Left renal cortex interstitium (tissue), 4 donors: ENCODE measurements around the gene ANHX. TPM values are rescaled to one million over a fixed set of nuclear protein-coding genes. Genes with fewer than 3 reads are reported as not detected.
"Not testable (repeated sequence)": the region's sequence is repeated elsewhere in the genome, so short reads cannot be mapped to it uniquely, and the experiment has no call there.

ENCODE experiments used
- DNase-seq, 4 donors: peaks; one replicate each; pipeline ENCODE4 v3.0.0-alpha.2; 2013; ENCODE audit warnings: low read depth in 4 of 4, low spot score in 2 of 4, missing footprints in 1 of 4
- polyA plus RNA-seq, 4 donors: library from polyadenylated mRNA; unstranded; fragments of 120-200 nt; gene quantifications; one replicate each; pipeline ENCODE4 v1.2.1, GENCODE V29; 2013; ENCODE audit not compliant: insufficient read length in 4 of 4

Gene ANHX
- polyA plus RNA-seq = not detected

DNA sequence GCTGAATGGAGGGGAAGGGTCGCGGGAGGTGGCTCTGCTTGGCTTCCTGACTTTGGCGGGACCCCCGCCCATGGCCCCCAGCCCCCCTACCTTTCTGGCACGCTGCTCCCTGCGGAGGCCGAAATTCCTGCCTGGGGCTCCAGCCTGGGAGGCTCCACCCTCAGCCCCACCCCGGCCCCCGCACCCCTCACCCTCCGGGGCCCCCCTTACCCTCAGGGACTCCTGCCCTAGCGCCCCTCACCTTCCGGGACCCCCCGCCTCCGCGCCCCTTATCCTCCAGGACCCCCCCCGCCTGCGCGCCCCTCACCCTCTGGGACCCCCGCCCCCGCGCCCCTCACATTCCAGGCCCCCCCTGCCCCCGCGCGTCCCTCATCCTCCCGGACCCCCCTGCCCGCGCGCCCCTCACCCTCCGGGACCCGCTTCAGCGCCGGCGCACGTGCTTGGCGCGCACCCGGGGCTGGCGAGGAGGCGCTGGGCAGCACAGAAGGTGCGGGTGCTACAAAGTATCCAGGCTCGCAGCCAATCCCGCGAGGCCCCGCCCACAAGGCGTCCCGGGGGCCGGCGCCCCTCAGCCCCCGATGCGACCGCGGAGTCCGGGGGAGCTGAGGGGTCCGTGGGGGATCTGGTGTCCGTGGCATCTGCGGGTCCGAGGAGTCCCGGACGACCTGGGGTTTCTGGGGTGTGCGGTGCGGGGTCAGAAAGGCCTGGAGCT lies at the start of gene ANHX:
ANHX (minus strand) TSS at position 477 of the 712 bp plus-strand sequence. CDS start 1,521 bp downstream, outside the sequence.
- DNase-seq = no peak

DNA sequence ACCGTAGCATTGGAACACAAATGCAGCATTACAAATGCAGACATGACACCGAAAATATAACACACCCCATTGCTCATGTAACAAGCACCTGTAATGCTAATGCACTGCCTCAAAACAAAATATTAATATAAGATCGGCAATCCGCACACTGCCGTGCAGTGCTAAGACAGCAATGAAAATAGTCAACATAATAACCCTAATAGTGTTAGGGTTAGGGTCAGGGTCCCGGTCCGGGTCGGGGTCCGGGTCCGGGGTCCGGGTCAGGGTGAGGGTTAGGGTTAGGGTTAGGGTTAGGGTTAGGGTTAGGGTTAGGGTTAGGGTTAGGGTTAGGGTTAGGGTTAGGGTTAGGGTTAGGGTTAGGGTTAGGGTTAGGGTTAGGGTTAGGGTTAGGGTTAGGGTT lies 29.0 kb upstream of the ANHX start:
- DNase-seq = not testable (repeated sequence)

DNA sequence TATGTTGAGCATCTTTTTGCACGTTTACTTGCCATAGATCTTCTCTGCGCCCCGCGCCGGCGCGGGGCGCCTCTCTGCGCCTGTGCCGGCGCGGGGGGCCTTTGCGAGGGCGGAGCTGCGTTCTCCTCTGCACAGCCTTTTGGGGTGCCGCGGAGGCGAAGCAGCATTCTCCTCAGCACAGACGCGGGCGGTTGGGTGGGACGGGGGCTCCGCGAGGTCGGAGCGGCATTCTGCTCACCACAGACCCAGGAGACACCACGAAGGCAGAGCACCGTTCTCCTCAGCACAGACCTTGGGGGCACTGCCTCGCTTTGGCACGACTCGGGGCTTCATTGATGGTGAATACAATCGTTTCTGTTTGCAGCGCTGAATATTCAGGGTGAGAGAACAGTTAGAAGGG lies 28.5 kb upstream of the ANHX start:
- DNase-seq = no peak

DNA sequence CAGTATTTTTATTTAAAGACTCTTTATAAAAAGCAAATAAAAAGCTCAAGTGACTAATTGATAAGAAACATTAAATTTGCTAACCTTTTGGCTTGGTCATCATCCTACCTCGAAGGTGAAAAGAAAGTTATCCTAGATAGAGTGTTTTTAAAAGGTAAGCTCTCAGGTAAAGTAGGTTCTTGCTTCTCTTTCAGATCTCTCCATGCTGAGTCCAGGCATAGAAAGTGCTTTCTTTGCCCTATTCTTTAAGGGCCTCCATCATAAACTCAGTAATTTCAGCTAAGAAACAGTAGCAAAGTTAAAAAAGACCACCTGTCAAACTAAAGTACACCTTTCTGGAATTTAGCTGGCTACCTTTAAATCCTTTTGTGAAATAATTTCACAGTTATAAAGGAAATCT lies 20.6 kb upstream of the ANHX start:
- DNase-seq = no peak

DNA sequence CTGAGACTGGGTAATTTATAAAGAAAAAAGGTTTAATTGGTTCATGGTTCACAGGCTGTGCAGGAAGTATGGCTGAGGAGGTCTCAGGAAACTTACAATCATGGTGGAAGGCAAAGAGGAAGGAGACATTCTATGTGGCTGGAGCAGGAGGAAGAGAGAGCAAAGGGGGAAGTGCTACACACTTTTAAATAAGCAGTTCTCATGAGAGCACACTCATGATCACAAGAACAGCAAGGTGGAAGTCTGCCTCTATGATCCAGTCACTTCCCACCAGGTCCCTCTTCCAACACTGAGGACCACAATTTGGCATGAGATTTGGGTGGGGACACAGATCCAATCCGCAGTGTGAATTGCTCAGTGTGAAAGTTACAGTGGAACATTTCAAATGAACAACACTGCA lies 20.2 kb upstream of the ANHX start:
- not testable (repeated sequence) for DNase-seq

DNA sequence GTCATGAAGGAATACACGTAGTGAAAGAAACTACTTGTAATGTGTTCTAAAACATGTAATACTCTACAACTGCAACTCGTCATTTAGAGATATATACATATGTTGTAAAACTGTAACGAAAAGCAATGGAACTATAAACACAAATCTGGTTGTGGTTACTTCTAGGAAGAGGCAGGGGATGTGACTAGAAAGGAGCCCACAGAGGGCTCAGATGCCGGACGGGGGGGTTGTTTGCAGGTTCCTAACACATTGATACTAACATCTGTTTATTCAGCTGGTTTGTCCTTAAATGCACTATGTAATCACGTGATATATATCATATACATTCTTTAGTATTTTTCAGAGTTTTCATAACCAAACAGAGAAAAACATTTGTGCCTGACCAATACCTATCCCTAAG lies 16.1 kb upstream of the ANHX start:
- no peak for DNase-seq

DNA sequence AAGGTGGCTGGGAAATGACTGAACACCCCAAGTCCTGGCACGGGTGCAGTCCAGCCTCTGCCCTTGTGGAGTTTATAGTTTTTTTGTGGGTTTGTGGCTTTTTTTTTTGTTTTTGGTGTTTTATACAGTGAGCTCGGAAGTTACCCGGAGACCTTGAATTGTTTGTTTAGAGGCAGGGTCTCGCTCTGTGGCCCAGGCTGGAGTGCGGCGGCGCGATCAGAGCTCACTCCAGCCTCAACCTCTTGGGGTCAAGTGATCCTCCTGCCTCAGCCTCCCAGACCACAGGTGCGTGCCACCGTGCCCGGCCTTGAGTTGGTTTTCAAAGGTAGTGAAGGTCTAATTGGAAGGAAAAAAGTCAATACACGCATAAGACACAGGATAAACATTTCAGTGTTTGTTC lies 879 bp upstream of the ANHX start:
- no peak for DNase-seq

DNA sequence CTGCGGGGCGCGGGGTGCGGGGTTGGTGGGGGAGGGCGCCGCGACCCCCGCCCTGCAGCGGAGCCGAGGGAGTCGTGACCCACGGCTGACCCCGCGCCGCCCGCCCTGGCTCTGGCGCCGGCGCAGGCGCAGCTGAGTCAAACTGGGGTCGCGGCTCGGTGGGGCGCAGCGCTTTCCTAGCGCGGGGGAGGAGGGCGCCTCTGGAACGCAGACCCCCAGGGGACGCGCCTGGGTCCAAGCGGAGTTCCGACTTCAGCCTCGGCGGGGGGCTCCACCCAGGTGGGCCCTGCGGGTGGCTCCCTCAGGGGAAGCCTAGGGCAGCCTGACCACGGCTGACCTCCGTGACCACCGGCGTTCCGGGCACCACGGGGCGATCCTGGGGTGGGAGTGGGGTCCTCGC lies 467 bp upstream of the ANHX start:
- no peak for DNase-seq

DNA sequence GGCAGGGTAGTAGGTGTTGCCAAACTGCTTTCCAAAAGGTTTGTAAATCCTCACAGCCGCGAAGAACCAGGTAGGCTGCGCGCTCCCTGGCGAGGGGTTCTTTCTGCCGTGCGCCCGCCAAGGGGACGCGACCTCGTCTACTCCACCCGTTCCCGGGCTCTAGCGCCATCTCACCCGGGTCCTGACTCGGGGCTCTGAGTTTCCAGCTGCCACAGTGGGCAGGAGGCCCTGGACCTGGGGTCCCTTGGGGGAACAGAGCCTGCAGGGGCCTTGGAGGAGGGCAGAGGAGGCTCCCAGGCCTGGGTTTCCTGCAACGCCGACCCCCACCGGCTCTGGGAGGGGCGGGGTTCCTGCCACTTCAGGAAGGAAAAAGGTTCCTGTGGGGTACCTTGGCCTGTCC lies 706 bp downstream of the ANHX start:
- no peak for DNase-seq

DNA sequence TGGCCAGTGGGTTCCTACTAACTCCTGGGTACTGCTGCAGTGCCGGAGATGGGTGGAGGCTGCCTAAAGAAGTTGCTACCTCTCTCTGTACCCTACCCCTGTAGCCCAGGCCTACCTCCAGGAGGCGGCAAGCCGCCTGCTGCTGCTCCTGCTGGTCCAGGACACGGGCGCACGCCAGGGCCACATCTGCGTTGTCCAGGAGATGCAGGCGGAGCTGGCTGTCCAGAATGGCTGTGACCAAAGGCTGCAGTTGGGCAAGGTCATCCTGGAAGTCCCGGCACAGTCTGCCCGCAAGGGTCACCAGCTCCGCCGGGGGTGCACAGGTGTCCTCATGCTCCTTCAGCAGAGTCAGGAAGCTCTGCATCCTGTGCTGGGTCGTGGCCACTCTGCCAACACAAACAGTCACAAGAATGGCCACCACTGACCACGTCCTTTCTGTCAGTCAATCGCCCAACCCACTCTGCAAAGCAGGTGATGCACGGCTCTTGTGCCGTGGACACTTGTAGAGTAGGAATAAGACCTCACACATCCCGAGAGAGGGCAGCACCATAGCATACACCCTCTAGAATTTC lies 1.6 kb downstream of the ANHX start:
- DNase-seq = no peak

DNA sequence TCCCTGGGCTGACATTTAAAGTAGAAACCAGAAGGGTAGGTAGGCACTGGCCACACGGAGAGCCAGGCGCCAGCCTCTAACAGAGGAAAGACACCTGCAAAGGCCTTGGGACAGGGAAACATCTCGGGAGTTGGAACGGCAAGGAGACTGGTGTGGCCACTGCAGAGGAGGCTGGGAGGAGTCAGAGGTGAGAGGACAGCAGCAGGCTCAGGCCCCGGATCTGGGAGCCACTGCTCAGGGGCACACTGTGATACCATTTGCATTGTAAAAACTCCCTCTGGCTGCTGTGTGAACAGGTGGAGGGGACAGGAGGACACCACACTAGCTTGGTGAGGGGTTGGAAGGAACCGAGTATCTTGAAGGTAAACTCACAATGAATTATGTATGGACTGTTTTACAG lies 2.7 kb downstream of the ANHX start:
- DNase-seq = no peak

DNA sequence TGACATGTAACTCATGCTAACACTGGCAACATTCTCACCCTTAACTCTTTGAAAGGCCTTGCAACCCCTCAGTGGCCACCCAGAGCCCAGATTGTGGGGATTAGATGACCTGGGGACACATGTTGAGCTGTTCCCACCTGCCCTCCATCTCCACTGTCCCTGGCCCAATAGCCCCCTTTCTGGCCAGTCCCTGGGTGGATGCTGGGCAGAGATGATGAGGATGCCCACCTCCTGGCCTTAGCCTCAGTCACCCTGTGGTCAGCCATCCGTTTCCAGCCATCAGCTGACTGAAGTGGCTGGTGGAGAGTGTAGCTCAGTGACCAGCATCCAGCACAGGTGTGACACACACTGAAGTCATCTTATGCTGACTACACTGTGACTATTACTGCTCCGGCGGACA lies 4.7 kb downstream of the ANHX start:
- no peak for DNase-seq

DNA sequence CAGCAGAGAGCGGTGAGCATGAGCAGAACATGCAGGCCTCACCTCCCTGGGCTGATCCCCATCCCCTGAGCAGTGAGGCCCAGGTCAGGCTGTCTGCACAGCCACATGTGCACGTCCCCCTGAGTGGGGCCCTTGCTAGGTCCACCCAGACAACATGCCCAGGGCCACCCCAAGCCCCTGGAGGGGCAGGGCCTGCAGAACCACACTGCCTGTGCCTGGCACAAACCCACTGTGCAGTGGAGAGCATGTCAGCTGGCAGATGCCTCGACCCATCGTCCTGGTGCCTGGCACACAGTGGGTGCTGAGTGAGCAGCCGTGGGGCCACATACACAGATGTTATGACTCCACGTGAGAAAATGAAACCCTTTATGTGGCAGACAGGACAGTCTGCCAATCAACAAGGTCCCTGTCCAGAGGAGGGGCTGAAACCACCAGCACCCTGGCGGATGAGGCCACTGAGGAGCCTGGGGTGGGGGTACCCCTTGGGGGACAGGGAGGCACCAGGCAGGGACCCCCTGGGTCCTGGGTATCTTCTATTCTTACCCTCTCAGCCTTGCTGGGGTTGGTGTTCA lies 8.3 kb downstream of the ANHX start:
- no peak for DNase-seq

DNA sequence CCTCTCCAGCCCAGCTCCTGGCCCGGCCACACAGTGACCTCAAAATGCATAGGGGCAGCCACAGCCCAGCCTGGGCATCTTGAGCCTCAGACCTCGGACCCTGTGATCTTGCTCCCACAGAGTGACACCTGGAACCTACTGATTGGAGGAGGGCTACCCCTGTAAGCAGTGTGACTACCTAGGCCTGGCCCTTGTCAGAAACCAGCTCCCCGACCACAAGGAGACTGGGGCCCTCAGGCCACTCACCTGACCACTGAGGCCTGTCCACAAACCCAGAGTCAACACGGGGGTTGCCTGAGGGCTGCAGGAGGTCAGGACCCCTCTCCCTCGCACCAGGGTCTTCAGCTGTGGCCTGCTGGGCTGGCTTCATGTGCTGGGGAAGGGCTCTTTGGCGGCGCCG lies 9.0 kb downstream of the ANHX start:
- DNase-seq = no peak

DNA sequence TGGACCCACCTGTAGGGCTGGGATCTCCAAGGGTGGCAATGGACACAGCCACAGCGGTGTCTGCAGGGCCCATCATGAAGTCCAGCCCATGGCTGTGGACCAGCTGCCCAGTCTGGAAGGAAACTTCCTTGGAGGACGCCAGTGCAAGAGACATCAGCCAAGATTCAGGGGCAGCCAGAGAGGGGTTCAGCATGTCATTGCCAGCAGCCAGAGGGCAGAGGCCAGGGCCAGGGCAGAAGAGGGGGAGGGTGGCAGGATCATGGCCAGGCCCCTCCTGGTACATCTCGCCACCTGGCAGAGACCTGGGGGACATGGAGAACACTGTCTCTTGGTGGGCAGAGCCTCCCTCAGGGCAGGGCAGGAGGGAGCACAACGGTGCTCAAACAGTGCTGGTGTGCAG lies 10.2 kb downstream of the ANHX start:
- DNase-seq = no peak

DNA sequence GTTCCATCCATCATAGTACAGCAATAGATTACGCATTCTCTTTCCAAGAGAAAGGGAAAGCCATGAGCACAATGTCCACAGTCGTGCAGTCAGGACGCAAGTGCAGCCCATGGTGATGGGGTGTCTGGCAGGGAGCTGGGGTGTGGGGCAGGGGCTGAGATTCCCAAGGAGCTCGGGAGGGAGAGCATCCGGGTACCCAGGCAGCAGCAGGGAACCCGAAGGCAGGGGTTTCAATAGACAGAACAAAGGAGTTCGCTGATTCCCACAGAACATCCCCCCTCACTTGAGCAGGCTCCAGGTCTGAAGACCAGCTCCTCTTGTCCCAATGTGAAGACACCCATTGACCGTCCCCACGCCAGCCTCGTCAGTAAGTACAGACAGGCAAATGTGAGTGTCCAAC lies 13.5 kb downstream of the ANHX start:
- DNase-seq = no peak

DNA sequence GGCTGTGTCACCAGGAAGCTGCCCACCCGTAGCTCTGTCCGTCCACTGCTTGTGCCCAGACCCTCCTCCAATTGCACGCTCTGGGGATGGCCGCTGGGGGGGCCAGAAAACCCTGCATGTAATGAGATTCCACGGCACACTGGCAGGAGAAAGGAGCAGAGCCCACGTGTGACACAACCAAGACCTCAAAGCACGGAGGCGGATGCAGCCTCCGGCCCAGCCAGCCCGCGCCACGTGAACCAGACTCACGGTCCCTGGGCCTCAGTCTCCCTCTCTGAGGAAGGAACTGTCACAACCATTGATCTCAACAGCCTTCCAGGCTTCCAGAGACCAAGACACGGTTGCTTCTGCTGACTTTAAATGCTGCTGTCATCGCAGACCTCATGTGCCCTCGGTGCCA lies 14.4 kb downstream of the ANHX start:
- no peak for DNase-seq

DNA sequence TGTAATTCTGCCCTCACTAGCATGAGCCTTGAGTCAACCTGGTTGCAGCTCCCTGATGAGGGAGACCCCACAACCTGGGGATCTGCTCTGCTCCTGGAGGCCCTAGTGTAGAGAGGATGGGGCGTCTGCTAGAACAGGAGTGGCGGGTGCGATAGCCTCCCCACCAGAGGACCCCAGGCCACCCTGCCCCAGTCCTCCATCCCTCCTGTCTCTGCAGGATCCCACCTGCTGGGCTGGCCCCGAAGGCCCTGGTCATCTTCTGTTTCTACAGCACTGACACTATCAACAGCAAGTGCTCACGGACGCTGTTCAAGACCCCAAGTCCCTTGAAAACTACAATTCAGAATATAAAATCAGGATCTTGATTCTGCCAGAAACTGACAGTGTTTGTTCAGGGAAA lies 15.2 kb downstream of the ANHX start:
- DNase-seq = no peak

DNA sequence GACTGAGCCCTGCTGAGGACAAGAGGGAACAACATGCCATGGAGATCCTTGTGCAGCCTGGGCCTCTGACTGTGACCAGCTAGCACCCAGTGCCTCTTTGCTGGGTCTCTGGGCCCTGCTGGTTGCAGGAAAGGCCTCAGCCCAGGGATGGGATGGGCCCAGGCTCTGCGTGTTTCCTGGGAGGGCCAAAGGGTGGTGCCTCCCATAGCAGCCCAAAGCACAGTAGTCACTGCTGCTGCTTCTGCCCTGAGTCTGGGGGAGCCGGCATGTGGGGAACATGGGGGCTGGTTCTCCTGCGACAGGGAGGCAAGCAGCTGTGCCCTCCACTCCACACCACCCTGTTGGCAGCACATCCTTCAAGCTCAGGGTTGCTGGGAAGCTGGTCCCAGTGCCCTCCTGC lies 18.5 kb downstream of the ANHX start:
- no peak for DNase-seq

DNA sequence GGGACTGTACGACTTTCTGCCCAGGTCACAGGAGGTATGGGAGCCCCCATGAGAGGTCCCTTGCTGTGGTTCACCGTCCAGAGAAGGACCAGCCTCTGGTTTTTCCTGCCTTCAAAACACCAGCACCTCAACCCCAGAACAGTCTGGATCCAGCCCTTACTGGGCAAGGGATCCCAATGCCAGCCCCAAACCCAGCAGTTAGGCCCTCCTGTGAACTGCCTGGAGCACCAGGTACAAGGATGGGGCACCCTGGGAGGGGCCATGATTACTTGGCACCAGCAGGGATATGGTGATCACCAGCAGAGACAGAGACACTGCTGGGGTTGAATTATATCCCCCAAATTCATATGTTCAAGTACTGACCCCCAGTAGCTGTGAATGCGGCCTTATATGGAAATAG lies 20.0 kb downstream of the ANHX start:
- no peak for DNase-seq

DNA sequence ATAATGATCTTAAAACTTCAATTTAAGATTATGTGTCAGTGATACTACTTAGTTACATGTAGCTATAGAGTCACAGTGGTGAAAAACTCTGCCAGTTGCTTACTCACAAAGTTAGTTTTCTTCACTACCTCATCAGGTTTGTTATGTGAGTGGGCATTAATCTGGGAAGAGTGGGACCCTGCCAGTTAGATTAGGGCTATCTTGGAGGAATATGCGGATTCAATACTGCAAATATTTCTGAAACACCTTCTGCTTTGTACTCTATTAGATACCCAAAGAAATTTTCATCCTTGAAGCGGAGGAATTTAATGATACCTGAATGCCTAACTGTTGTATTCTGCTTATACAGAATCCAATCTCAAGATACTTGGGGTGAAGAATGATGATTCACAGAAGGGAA lies 29.3 kb downstream of the ANHX start:
- no peak for DNase-seq

DNA sequence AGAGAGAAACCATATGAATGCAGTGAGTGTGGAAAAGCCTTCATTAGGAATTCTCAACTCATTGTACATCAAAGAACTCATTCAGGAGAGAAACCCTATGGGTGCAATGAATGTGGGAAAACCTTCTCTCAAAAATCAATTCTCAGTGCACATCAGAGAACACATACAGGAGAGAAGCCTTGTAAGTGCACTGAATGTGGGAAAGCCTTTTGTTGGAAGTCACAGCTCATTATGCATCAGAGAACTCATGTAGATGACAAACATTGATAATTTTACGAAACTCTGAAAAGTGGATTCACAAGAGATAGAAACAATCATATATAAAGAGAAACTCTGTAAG lies 31.4 kb downstream of the ANHX start:
- no peak for DNase-seq
